ENCODE measurements around the gene CYFIP1.

DNA sequence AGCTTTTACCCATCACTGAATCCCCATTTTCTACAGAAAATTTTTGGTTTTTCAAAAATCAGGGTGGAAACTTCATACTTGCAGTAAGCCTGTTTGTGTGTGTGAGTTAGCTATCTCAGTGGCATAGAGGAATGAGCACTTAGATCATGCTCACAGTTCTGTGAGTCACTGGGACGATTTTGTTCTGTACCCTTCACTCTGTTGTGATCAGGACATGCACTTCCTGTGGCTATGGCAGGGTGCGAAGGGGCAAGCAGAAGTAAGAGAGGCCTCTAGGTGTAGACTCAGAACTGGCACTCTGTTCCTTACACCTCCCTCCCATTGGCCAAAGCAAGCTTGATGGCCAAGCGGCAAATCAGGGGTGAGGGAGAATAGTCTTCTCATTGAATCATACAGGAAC lies 130.1 kb downstream of the CYFIP1 start:
- TF ChIP-seq, protein P1, sequence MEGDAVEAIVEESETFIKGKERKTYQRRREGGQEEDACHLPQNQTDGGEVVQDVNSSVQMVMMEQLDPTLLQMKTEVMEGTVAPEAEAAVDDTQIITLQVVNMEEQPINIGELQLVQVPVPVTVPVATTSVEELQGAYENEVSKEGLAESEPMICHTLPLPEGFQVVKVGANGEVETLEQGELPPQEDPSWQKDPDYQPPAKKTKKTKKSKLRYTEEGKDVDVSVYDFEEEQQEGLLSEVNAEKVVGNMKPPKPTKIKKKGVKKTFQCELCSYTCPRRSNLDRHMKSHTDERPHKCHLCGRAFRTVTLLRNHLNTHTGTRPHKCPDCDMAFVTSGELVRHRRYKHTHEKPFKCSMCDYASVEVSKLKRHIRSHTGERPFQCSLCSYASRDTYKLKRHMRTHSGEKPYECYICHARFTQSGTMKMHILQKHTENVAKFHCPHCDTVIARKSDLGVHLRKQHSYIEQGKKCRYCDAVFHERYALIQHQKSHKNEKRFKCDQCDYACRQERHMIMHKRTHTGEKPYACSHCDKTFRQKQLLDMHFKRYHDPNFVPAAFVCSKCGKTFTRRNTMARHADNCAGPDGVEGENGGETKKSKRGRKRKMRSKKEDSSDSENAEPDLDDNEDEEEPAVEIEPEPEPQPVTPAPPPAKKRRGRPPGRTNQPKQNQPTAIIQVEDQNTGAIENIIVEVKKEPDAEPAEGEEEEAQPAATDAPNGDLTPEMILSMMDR (IDR thresholded peaks at IDR 0.05; ENCODE audit: insufficient read depth, low read length, poor library complexity, severe bottlenecking): no peak
- TF ChIP-seq EZH2phosphoT487 (conservative IDR thresholded peaks at IDR 0.05; ENCODE audit: low read length): no peak

All from SU-DHL-6 (cell line).